SK-N-SH treated with all-trans-retinoic acid at 6 μM for 48 hours (cell line): ENCODE data around the gene MAP1LC3C.

Experiments
- ATAC-seq: fragments of 200-7000 bp; cut with Tn5 transposase; 3 replicates; pipeline ENCODE4 v1.9.1; 2020; ENCODE audit warnings: mild to moderate bottlenecking, moderate library complexity
- ARNTL ChIP-seq: fragments of 450-650 bp; formaldehyde crosslinking; IDR thresholded peaks from 2 replicates; pipeline ENCODE4 v1.5.0; 2020; ENCODE audit warnings: low read depth, mild to moderate bottlenecking, moderate library complexity, borderline replicate concordance
- BACH2 ChIP-seq: fragments of 250-450 bp; sonication (Bioruptor Pico); IDR thresholded peaks from 2 replicates; pipeline ENCODE4 v1.9.0; 2021; ENCODE audit warnings: mild to moderate bottlenecking, borderline replicate concordance
- CSDC2 ChIP-seq: fragments of 250-450 bp; sonication (Bioruptor Pico); IDR thresholded peaks from 2 replicates; pipeline ENCODE4 v1.5.0; 2020; ENCODE audit warnings: mild to moderate bottlenecking, moderate library complexity
- CSRNP3 ChIP-seq: fragments of 250-450 bp; sonication (Bioruptor Pico); IDR thresholded peaks from 2 replicates; pipeline ENCODE4 v1.5.1; 2021; ENCODE audit warnings: mild to moderate bottlenecking, moderate library complexity
- ESRRG ChIP-seq: fragments of 250-450 bp; sonication (Bioruptor Pico); IDR thresholded peaks from 2 replicates; pipeline ENCODE4 v1.6.1; 2021; ENCODE audit warnings: mild to moderate bottlenecking
- GLIS3 ChIP-seq: fragments of 250-450 bp; sonication (Bioruptor Pico); IDR thresholded peaks from 2 replicates; pipeline ENCODE4 v1.5.0; 2020; ENCODE audit warnings: mild to moderate bottlenecking, moderate library complexity
- ISL1 ChIP-seq: fragments of 250-450 bp; sonication (Bioruptor Pico); IDR thresholded peaks from 2 replicates; pipeline ENCODE4 v2.1.2; 2022; ENCODE audit warnings: mild to moderate bottlenecking, moderate library complexity
- PATZ1 ChIP-seq: fragments of 250-450 bp; sonication (Bioruptor Pico); IDR thresholded peaks from 2 replicates; pipeline ENCODE4 v1.8.0; 2020; ENCODE audit warnings: mild to moderate bottlenecking, moderate library complexity, borderline replicate concordance
- POU6F1 ChIP-seq: fragments of 250-450 bp; sonication (Bioruptor Pico); IDR thresholded peaks from 2 replicates; pipeline ENCODE4 v1.8.0; 2021; ENCODE audit warnings: low read depth, mild to moderate bottlenecking, moderate library complexity, borderline replicate concordance
- PPARA ChIP-seq: fragments of 250-450 bp; sonication (Bioruptor Pico); IDR thresholded peaks from 2 replicates; pipeline ENCODE4 v1.5.0; 2020; ENCODE audit warnings: mild to moderate bottlenecking, borderline replicate concordance
- RARB ChIP-seq: fragments of 250-450 bp; sonication (Bioruptor Pico); IDR thresholded peaks from 2 replicates; pipeline ENCODE4 v1.8.0; 2021; ENCODE audit warnings: mild to moderate bottlenecking, moderate library complexity
- SNAI2 ChIP-seq: fragments of 250-450 bp; sonication (Bioruptor Pico); IDR thresholded peaks from 2 replicates; pipeline ENCODE4 v1.5.0; 2020; ENCODE audit warnings: mild to moderate bottlenecking, moderate library complexity
- TCF4 ChIP-seq: fragments of 250-450 bp; sonication (Bioruptor Pico); IDR thresholded peaks from 2 replicates; pipeline ENCODE4 v1.8.0; 2021; ENCODE audit warnings: mild to moderate bottlenecking, moderate library complexity, borderline replicate concordance
- TOX ChIP-seq: fragments of 250-450 bp; sonication (Bioruptor Pico); IDR thresholded peaks from 2 replicates; pipeline ENCODE4 v1.8.0; 2021; ENCODE audit warnings: mild to moderate bottlenecking, moderate library complexity, borderline replicate concordance
- TSHZ2 ChIP-seq: fragments of 250-450 bp; sonication (Bioruptor Pico); IDR thresholded peaks from 2 replicates; pipeline ENCODE4 v1.5.0; 2020; ENCODE audit warnings: mild to moderate bottlenecking, moderate library complexity
- ZC3H10 ChIP-seq: fragments of 250-450 bp; sonication (Bioruptor Pico); IDR thresholded peaks from 2 replicates; pipeline ENCODE4 v1.5.1; 2021; ENCODE audit warnings: mild to moderate bottlenecking, moderate library complexity
- ZFP3 ChIP-seq: fragments of 250-450 bp; sonication (Bioruptor Pico); IDR thresholded peaks from 2 replicates; pipeline ENCODE4 v1.5.0; 2020; ENCODE audit warnings: mild to moderate bottlenecking, moderate library complexity
- ZFP30 ChIP-seq: fragments of 450-650 bp; formaldehyde crosslinking; IDR thresholded peaks from 2 replicates; pipeline ENCODE4 v1.5.0; 2022; ENCODE audit warnings: mild to moderate bottlenecking, moderate library complexity
- ZNF565 ChIP-seq: fragments of 450-650 bp; formaldehyde crosslinking; conservative IDR thresholded peaks from 2 replicates; pipeline ENCODE4 v1.5.0; 2020; ENCODE audit warnings: low read depth, mild to moderate bottlenecking, moderate library complexity
- ZNF70 ChIP-seq: fragments of 450-650 bp; formaldehyde crosslinking; IDR thresholded peaks from 2 replicates; pipeline ENCODE4 v1.5.0; 2020; ENCODE audit warnings: mild to moderate bottlenecking, moderate library complexity
- ZNF8 ChIP-seq: fragments of 450-650 bp; formaldehyde crosslinking; IDR thresholded peaks from 2 replicates; pipeline ENCODE4 v1.5.0; 2020; ENCODE audit warnings: mild to moderate bottlenecking, moderate library complexity

MAP1LC3C gene

GRCh38 chr1:242019018-242019417 is 20.1 kb upstream of the MAP1LC3C start:
- ATAC-seq = no peak
- TF ChIP-seq ZFP30 (CRISPR knock-in tag) (no peak), ARNTL (CRISPR knock-in tag) (no peak), TSHZ2 (CRISPR knock-in tag) (no peak), ZNF70 (no peak), CSRNP3 (no peak), POU6F1 (CRISPR knock-in tag) (no peak), TCF4 (CRISPR knock-in tag) (no peak), TOX (CRISPR knock-in tag) (no peak), ZC3H10 (no peak), ZFP3 (CRISPR knock-in tag) (no peak), ZNF565 (CRISPR knock-in tag) (no peak)

- no peak for TF ChIP-seq ARNTL (CRISPR knock-in tag)
- TF ChIP-seq CSDC2 = no peak
- no peak for TF ChIP-seq ZFP3 (CRISPR knock-in tag)
- no peak for TF ChIP-seq ESRRG (CRISPR knock-in tag)
- TF ChIP-seq ISL1 (CRISPR knock-in tag) = no peak
- no peak for TF ChIP-seq GLIS3 (CRISPR knock-in tag)
- no peak for TF ChIP-seq PPARA (CRISPR knock-in tag)
- TF ChIP-seq SNAI2 (CRISPR knock-in tag) = no peak
- no peak for TF ChIP-seq ZNF8 (CRISPR knock-in tag)
- TF ChIP-seq, all 23 proteins: peak for 0
- ATAC-seq = peak; percentile 86
These were observed 18.8 kb upstream of the MAP1LC3C start for GRCh38 chr1:242017580-242018233.

GRCh38 chr1:242016479-242016878 is 17.6 kb upstream of the MAP1LC3C start:
- ATAC-seq = no peak
- TF ChIP-seq PPARA (CRISPR knock-in tag) (no peak), ZNF70 (no peak), ARNTL (CRISPR knock-in tag) (no peak), TCF4 (CRISPR knock-in tag) (no peak), BACH2 (CRISPR knock-in tag) (no peak), PATZ1 (CRISPR knock-in tag) (no peak), GLIS3 (CRISPR knock-in tag) (no peak), TOX (CRISPR knock-in tag) (no peak), POU6F1 (CRISPR knock-in tag) (no peak), RARB (CRISPR knock-in tag) (no peak), CSDC2 (no peak), ZC3H10 (no peak), ZNF8 (CRISPR knock-in tag) (no peak)
